ENCODE results near the gene DHFR.

- TF ChIP-seq, protein P1, sequence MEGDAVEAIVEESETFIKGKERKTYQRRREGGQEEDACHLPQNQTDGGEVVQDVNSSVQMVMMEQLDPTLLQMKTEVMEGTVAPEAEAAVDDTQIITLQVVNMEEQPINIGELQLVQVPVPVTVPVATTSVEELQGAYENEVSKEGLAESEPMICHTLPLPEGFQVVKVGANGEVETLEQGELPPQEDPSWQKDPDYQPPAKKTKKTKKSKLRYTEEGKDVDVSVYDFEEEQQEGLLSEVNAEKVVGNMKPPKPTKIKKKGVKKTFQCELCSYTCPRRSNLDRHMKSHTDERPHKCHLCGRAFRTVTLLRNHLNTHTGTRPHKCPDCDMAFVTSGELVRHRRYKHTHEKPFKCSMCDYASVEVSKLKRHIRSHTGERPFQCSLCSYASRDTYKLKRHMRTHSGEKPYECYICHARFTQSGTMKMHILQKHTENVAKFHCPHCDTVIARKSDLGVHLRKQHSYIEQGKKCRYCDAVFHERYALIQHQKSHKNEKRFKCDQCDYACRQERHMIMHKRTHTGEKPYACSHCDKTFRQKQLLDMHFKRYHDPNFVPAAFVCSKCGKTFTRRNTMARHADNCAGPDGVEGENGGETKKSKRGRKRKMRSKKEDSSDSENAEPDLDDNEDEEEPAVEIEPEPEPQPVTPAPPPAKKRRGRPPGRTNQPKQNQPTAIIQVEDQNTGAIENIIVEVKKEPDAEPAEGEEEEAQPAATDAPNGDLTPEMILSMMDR (IDR thresholded peaks at IDR 0.05) = no peak
- no peak for TF ChIP-seq EZH2 (IDR thresholded peaks at IDR 0.05; ENCODE audit: borderline replicate concordance, insufficient read depth, low read depth, low read length, poor library complexity, severe bottlenecking)
Observed at GRCh38 chr5:80704221-80704620, 49.4 kb upstream of the DHFR start.

All from B cell (primary cell).